ENCODE data around the gene LILRA6.
A peak's percentile ranks its signal among the peaks of the same experiment; 100 is the strongest.
"Not testable (repeated sequence)": the region's sequence is repeated elsewhere in the genome, so short reads cannot be mapped to it uniquely, and the experiment has no call there.

The LILRA6 gene

GRCh38 chr19:54275951-54276350 is 33.4 kb upstream of the LILRA6 start:
- Histone ChIP-seq H3K4me1 (ENCODE audit: control insufficient read depth in 1 of 2, insufficient read depth in 1 of 2, low read depth in 1 of 2, low read length in 1 of 2) (peaks cover 61 to 67% of the 10 kb centered on the region in 2 experiments), H3K27me3 (no peaks in the 10 kb centered on the region), H3K36me3 (peaks cover 67% of the 10 kb centered on the region), H3K27ac (peak overlapping the region; percentile 98), H3K9me3 (no peaks in the 10 kb centered on the region), H3K4me3 (ENCODE audit: low read depth in 1 of 2, low read length in 1 of 2) (no peak overlapping the region)
- TF ChIP-seq CTCF (IDR thresholded peaks at IDR 0.05) = no peak

GRCh38 chr19:54274516-54274915 is 31.9 kb upstream of the LILRA6 start:
- not testable (repeated sequence) for H3K4me3 ChIP-seq (ENCODE audit: low read depth in 1 of 2, low read length in 1 of 2); H3K9me3 ChIP-seq; H3K27me3 ChIP-seq
- H3K36me3 ChIP-seq = peaks cover 63% of the 10 kb centered on the region
- peak overlapping the region; percentile 98 for H3K27ac ChIP-seq
- H3K4me1 ChIP-seq (ENCODE audit: control insufficient read depth in 1 of 2, insufficient read depth in 1 of 2, low read depth in 1 of 2, low read length in 1 of 2) = peaks cover 68% of the 10 kb centered on the region in 2 experiments

GRCh38 chr19:54273821-54274220 is 31.2 kb upstream of the LILRA6 start:
- H3K9me3 ChIP-seq = no peaks in the 10 kb centered on the region
- TF ChIP-seq CTCF (IDR thresholded peaks at IDR 0.05) = no peak
- peaks cover 56% of the 10 kb centered on the region for H3K36me3 ChIP-seq
- no peaks in the 10 kb centered on the region for H3K27me3 ChIP-seq
- peak overlapping the region; percentile 85 for H3K27ac ChIP-seq
- peaks cover 68% of the 10 kb centered on the region in 2 experiments for H3K4me1 ChIP-seq (ENCODE audit: control insufficient read depth in 1 of 2, insufficient read depth in 1 of 2, low read depth in 1 of 2, low read length in 1 of 2)
- H3K4me3 ChIP-seq (ENCODE audit: low read depth in 1 of 2, low read length in 1 of 2) = no peak overlapping the region

GRCh38 chr19:54272181-54272580 is 29.6 kb upstream of the LILRA6 start:
- not testable (repeated sequence) for H3K4me3 ChIP-seq (ENCODE audit: low read depth in 1 of 2, low read length in 1 of 2); H3K9me3 ChIP-seq; H3K27me3 ChIP-seq
- Histone ChIP-seq H3K27ac (peak overlapping the region; percentile 85), H3K4me1 (ENCODE audit: control insufficient read depth in 1 of 2, insufficient read depth in 1 of 2, low read depth in 1 of 2, low read length in 1 of 2) (peaks cover 68% of the 10 kb centered on the region in 2 experiments), H3K36me3 (peaks cover 40% of the 10 kb centered on the region)

GRCh38 chr19:54271587-54271986 is 29.0 kb upstream of the LILRA6 start:
- peaks cover 68 to 70% of the 10 kb centered on the region in 2 experiments for H3K4me1 ChIP-seq (ENCODE audit: control insufficient read depth in 1 of 2, insufficient read depth in 1 of 2, low read depth in 1 of 2, low read length in 1 of 2)
- H3K4me3 ChIP-seq (ENCODE audit: low read depth in 1 of 2, low read length in 1 of 2) = peak overlapping the region; percentile 3 to 38
- H3K9me3 ChIP-seq, H3K27me3 ChIP-seq: not testable (repeated sequence)
- H3K27ac ChIP-seq = peak overlapping the region; percentile 85
- H3K36me3 ChIP-seq = peaks cover 34% of the 10 kb centered on the region

GRCh38 chr19:54271106-54271505 is 28.5 kb upstream of the LILRA6 start:
- no peaks in the 10 kb centered on the region for H3K27me3 ChIP-seq
- peaks cover 29% of the 10 kb centered on the region for H3K36me3 ChIP-seq
- peak overlapping the region; percentile 85 for H3K27ac ChIP-seq
- H3K4me3 ChIP-seq (ENCODE audit: low read depth in 1 of 2, low read length in 1 of 2) = peak overlapping the region; percentile 3 to 38
- no peaks in the 10 kb centered on the region for H3K9me3 ChIP-seq
- TF ChIP-seq CTCF (IDR thresholded peaks at IDR 0.05) = no peak
- H3K4me1 ChIP-seq (ENCODE audit: control insufficient read depth in 1 of 2, insufficient read depth in 1 of 2, low read depth in 1 of 2, low read length in 1 of 2) = peaks cover 70 to 75% of the 10 kb centered on the region in 2 experiments

GRCh38 chr19:54268936-54269335 is 26.3 kb upstream of the LILRA6 start:
- no peaks in the 10 kb centered on the region for H3K9me3 ChIP-seq
- H3K4me1 ChIP-seq (ENCODE audit: control insufficient read depth in 1 of 2, insufficient read depth in 1 of 2, low read depth in 1 of 2, low read length in 1 of 2) = peaks cover 76 to 82% of the 10 kb centered on the region in 2 experiments
- peak overlapping the region; percentile 47 for H3K27ac ChIP-seq
- H3K27me3 ChIP-seq = no peaks in the 10 kb centered on the region
- TF ChIP-seq CTCF (IDR thresholded peaks at IDR 0.05) = no peak
- H3K4me3 ChIP-seq (ENCODE audit: low read depth in 1 of 2, low read length in 1 of 2) = no peak overlapping the region
- peaks cover 7% of the 10 kb centered on the region for H3K36me3 ChIP-seq
